HEK293 (cell line): ENCODE data around the gene TCEAL1.

Experiments
- CTCF ChIP-seq: fragments of 450-650 bp; formaldehyde crosslinking; IDR thresholded peaks from 2 replicates; pipeline ENCODE4 v1.5.1; 2016; ENCODE audit warnings: missing biosample characterization, missing genetic modification characterization
- MYNN ChIP-seq: fragments of 450-650 bp; formaldehyde crosslinking; IDR thresholded peaks from 2 replicates; pipeline ENCODE4 v1.5.1; 2016; ENCODE audit warnings: missing biosample characterization, missing genetic modification characterization, borderline replicate concordance
- MZF1 ChIP-seq: fragments of 450-650 bp; formaldehyde crosslinking; IDR thresholded peaks from 2 replicates; pipeline ENCODE4 v1.5.1; 2017; ENCODE audit warnings: missing biosample characterization, missing genetic modification characterization, borderline replicate concordance
- PBX3 ChIP-seq: sonication (generic); formaldehyde crosslinking; IDR thresholded peaks from 2 replicates; pipeline ENCODE4 v1.8.1; 2022; ENCODE audit warnings: mild to moderate bottlenecking, moderate library complexity, missing genetic modification reagents
- TCF7L2 ChIP-seq: IDR thresholded peaks from 2 replicates; pipeline ENCODE4 v1.6.1; 2011; ENCODE audit warnings: low read depth, mild to moderate bottlenecking, inconsistent platforms, low read length, moderate library complexity, borderline replicate concordance
- ZNF140 ChIP-seq: fragments of 450-650 bp; formaldehyde crosslinking; IDR thresholded peaks from 2 replicates; pipeline ENCODE4 v1.5.1; 2016; ENCODE audit warnings: missing biosample characterization, missing genetic modification characterization
- ZNF148 ChIP-seq: fragments of 450-650 bp; formaldehyde crosslinking; IDR thresholded peaks from 2 replicates; pipeline ENCODE4 v1.5.0; 2017; ENCODE audit warnings: missing biosample characterization, missing genetic modification characterization, borderline replicate concordance
- ZNF362 ChIP-seq: fragments of 450-650 bp; formaldehyde crosslinking; IDR thresholded peaks from 2 replicates; pipeline ENCODE4 v1.5.1; 2016; ENCODE audit warnings: missing biosample characterization, missing genetic modification characterization
- ZNF366 ChIP-seq: fragments of 450-650 bp; formaldehyde crosslinking; conservative IDR thresholded peaks from 2 replicates; pipeline ENCODE4 v1.5.1; 2016; ENCODE audit warnings: missing biosample characterization, missing genetic modification characterization
- ZNF580 ChIP-seq: fragments of 450-650 bp; formaldehyde crosslinking; IDR thresholded peaks from 2 replicates; pipeline ENCODE4 v1.5.1; 2016; ENCODE audit warnings: missing biosample characterization, missing genetic modification characterization
- ZNF776 ChIP-seq: fragments of 450-650 bp; formaldehyde crosslinking; IDR thresholded peaks from 2 replicates; pipeline ENCODE4 v1.5.0; 2017; ENCODE audit warnings: missing biosample characterization, missing genetic modification characterization, borderline replicate concordance
- ZNF792 ChIP-seq: fragments of 450-650 bp; formaldehyde crosslinking; IDR thresholded peaks from 2 replicates; pipeline ENCODE4 v1.5.1; 2016; ENCODE audit warnings: missing biosample characterization, missing genetic modification characterization

- no peak for TF ChIP-seq TCF7L2
- no peak for TF ChIP-seq MYNN
- TF ChIP-seq ZNF580 (tag by site-specific recombination) = no peak
- TF ChIP-seq CTCF (tag by site-specific recombination) = no peak
- TF ChIP-seq ZNF776 = no peak
- no peak for TF ChIP-seq ZNF140 (tag by site-specific recombination)
- TF ChIP-seq ZNF362 (tag by site-specific recombination) = no peak
- TF ChIP-seq ZNF792 (tag by site-specific recombination) = no peak
- no peak for TF ChIP-seq PBX3 (CRISPR knock-in tag)
- TF ChIP-seq ZNF366 (tag by site-specific recombination) = no peak
- no peak for TF ChIP-seq MZF1 (tag by site-specific recombination)
- TF ChIP-seq ZNF148 = no peak
Observed at GRCh38 chrX:103635436-103635835, 6.7 kb downstream of the TCEAL1 start.
